Karpas-422 (cell line): ENCODE data around the gene FNTB. TPM values are rescaled to one million over a fixed set of nuclear protein-coding genes. Genes with fewer than 3 reads are reported as not detected.

ENCODE experiments used
- DNase-seq: peaks from one replicate; pipeline ENCODE4 v3.0.0-alpha.2; 2015
- H2AFZ ChIP-seq: fragments of 200-600 bp; sonication (generic); 2 replicates; pipeline ENCODE4 v1.6.1; 2014; ENCODE audit warnings: antibody characterized with exemption, low read length, mixed read lengths
- H3K27ac ChIP-seq: fragments of 200-600 bp; sonication (generic); 2 replicates; pipeline ENCODE4 v1.5.1; 2014; ENCODE audit warnings: mild to moderate bottlenecking, low read length, moderate library complexity
- H3K27me3 ChIP-seq: fragments of 200-600 bp; sonication (generic); 2 replicates; pipeline ENCODE4 v1.6.1; 2014; ENCODE audit warnings: low read length, mixed read lengths
- H3K36me3 ChIP-seq: fragments of 200-600 bp; sonication (generic); 2 replicates; pipeline ENCODE4 v1.6.1; 2014; ENCODE audit warnings: low read length, mixed read lengths; ENCODE audit not compliant: insufficient read depth
- H3K4me1 ChIP-seq: fragments of 200-600 bp; sonication (generic); 2 replicates; pipeline ENCODE4 v1.6.1; 2014; ENCODE audit warnings: mild to moderate bottlenecking, low read length, mixed read lengths
- H3K4me2 ChIP-seq: fragments of 200-600 bp; sonication (generic); 2 replicates; pipeline ENCODE4 v1.6.1; 2014; ENCODE audit warnings: low read length, low read depth, mild to moderate bottlenecking; ENCODE audit not compliant: poor library complexity, severe bottlenecking
- H3K4me3 ChIP-seq: fragments of 200-600 bp; sonication (generic); 2 replicates; pipeline ENCODE4 v1.5.1; 2014; ENCODE audit warnings: mild to moderate bottlenecking, antibody characterized with exemption, low read length, mixed read lengths
- H3K79me2 ChIP-seq: fragments of 200-600 bp; sonication (generic); 2 replicates; pipeline ENCODE4 v1.6.1; 2014; ENCODE audit warnings: mild to moderate bottlenecking, low read length, mixed read lengths
- H3K9ac ChIP-seq: fragments of 200-600 bp; sonication (generic); 2 replicates; pipeline ENCODE4 v1.6.0; 2014; ENCODE audit warnings: low read length
- H3K9me2 ChIP-seq: fragments of 200-600 bp; sonication (generic), shearing (Covaris generic); replicated peaks from 2 replicates; pipeline ENCODE4 v1.6.0; 2014; ENCODE audit warnings: mild to moderate bottlenecking, low read length, moderate library complexity; ENCODE audit not compliant: insufficient read depth
- H3K9me3 ChIP-seq: fragments of 300-700, 200-600 bp; sonication (generic); 2 replicates; pipeline ENCODE4 v1.6.1; 2014; ENCODE audit warnings: low read length, mixed read lengths
- H4K20me1 ChIP-seq: fragments of 200-600 bp; sonication (generic); 2 replicates; pipeline ENCODE4 v1.6.1; 2014; ENCODE audit warnings: mild to moderate bottlenecking, antibody characterized with exemption, low read length, low read depth; ENCODE audit not compliant: insufficient read depth
- total RNA-seq: library from RNA; depleted of rRNA; stranded (reverse); fragments of >200 nt; shearing (Covaris generic); gene quantifications from 2 replicates; pipeline ENCODE4 v1.2.3, GENCODE V29; 2014; ENCODE audit warnings: low replicate concordance; rRNA removed

Gene FNTB
- total RNA-seq, result 15.2 and 16.0 TPM in 2 replicates

- peak within 1 kb of the TSS; percentile 87 for H3K4me2 ChIP-seq
- H3K4me3 ChIP-seq, result peak within 1 kb of the TSS; percentile 87
- no peaks in the 10 kb centered on the region; the same call in 1 of the 2 replicates for H4K20me1 ChIP-seq
- peak; percentile 99 for DNase-seq
- H3K79me2 ChIP-seq, result peaks cover 48% of the 10 kb centered on the region
- peaks cover 29% of the 10 kb centered on the region for H3K4me1 ChIP-seq
- H3K27ac ChIP-seq, result peak within 1 kb of the TSS; percentile 64
- no peaks in the 10 kb centered on the region for H3K36me3 ChIP-seq
- peak within 1 kb of the TSS; percentile 89 for H2AFZ ChIP-seq
- H3K27me3 ChIP-seq, result no peaks in the 10 kb centered on the region
- no peaks in the 10 kb centered on the region for H3K9me2 ChIP-seq
- H3K9ac ChIP-seq, result peak within 1 kb of the TSS; percentile 83
- H3K9me3 ChIP-seq, result no peaks in the 10 kb centered on the region
These were observed at the start of gene FNTB for GRCh38 chr14:64986648-64987437. Gene FNTB (plus strand): TSS chr14:64986895. CDS start chr14:64986954, 59 bp downstream.

- H3K4me1 ChIP-seq, result no peaks in the 10 kb centered on the region
- H3K27me3 ChIP-seq, result no peaks in the 10 kb centered on the region
- no peak overlapping the region for H3K4me2 ChIP-seq
- no peaks in the 10 kb centered on the region for H3K9me3 ChIP-seq
- H3K9me2 ChIP-seq, result no peaks in the 10 kb centered on the region
- H3K79me2 ChIP-seq, result peaks cover 57% of the 10 kb centered on the region
- no peak overlapping the region for H3K27ac ChIP-seq
- no peak for DNase-seq
- no peak overlapping the region for H3K9ac ChIP-seq
- H2AFZ ChIP-seq, result no peak overlapping the region
- H3K36me3 ChIP-seq, result peaks cover 48% of the 10 kb centered on the region
- no peak overlapping the region for H3K4me3 ChIP-seq
- H4K20me1 ChIP-seq, result no peaks in the 10 kb centered on the region; the same call in 1 of the 2 replicates
These were observed 49.4 kb upstream of the FNTB start for GRCh38 chr14:64937171-64937820.

GRCh38 chr14:64937821-64938193 is 48.9 kb upstream of the FNTB start:
- no peak overlapping the region for H3K9ac ChIP-seq
- H3K36me3 ChIP-seq, result peaks cover 43% of the 10 kb centered on the region
- peaks cover 52% of the 10 kb centered on the region for H3K79me2 ChIP-seq
- no peaks in the 10 kb centered on the region for H3K4me1 ChIP-seq
- H3K27ac ChIP-seq, result no peak overlapping the region
- DNase-seq, result no peak
- H3K27me3 ChIP-seq, result no peaks in the 10 kb centered on the region
- no peak overlapping the region for H2AFZ ChIP-seq
- H3K4me3 ChIP-seq, result no peak overlapping the region
- H3K9me2 ChIP-seq, result no peaks in the 10 kb centered on the region
- H3K4me2 ChIP-seq, result no peak overlapping the region
- H4K20me1 ChIP-seq, result no peaks in the 10 kb centered on the region; the same call in 1 of the 2 replicates
- no peaks in the 10 kb centered on the region for H3K9me3 ChIP-seq

GRCh38 chr14:64938972-64939816 is 47.5 kb upstream of the FNTB start:
- H3K9me2 ChIP-seq, result no peaks in the 10 kb centered on the region
- no peaks in the 10 kb centered on the region for H4K20me1 ChIP-seq
- H3K9ac ChIP-seq, result no peak overlapping the region
- no peak overlapping the region for H2AFZ ChIP-seq
- DNase-seq, result no peak
- H3K79me2 ChIP-seq, result peaks cover 38% of the 10 kb centered on the region
- H3K36me3 ChIP-seq, result peaks cover 29% of the 10 kb centered on the region; the same call in 1 of the 2 replicates
- H3K27ac ChIP-seq, result no peak overlapping the region
- H3K4me2 ChIP-seq, result no peak overlapping the region
- H3K9me3 ChIP-seq, result no peaks in the 10 kb centered on the region
- no peaks in the 10 kb centered on the region for H3K27me3 ChIP-seq
- H3K4me3 ChIP-seq, result no peak overlapping the region
- H3K4me1 ChIP-seq, result no peaks in the 10 kb centered on the region

- Histone ChIP-seq H3K4me1 (no peaks in the 10 kb centered on the region), H3K27me3 (no peaks in the 10 kb centered on the region), H3K4me2 (no peak overlapping the region), H3K9me3 (no peaks in the 10 kb centered on the region), H3K36me3 (peaks cover 23% of the 10 kb centered on the region; the same call in 1 of the 2 replicates), H3K27ac (no peak overlapping the region), H3K9ac (no peak overlapping the region), H3K79me2 (peaks cover 32% of the 10 kb centered on the region), H4K20me1 (no peaks in the 10 kb centered on the region), H3K9me2 (no peaks in the 10 kb centered on the region), H3K4me3 (no peak overlapping the region), H2AFZ (no peak overlapping the region)
- DNase-seq, result no peak
These were observed 46.9 kb upstream of the FNTB start for GRCh38 chr14:64939817-64940190.

GRCh38 chr14:64940336-64940910 is 46.3 kb upstream of the FNTB start:
- Histone ChIP-seq H3K9me3 (no peaks in the 10 kb centered on the region), H3K27ac (no peak overlapping the region), H3K4me2 (no peak overlapping the region), H3K4me3 (no peak overlapping the region), H2AFZ (no peak overlapping the region), H3K79me2 (peaks cover 29% of the 10 kb centered on the region; the same call in 1 of the 2 replicates), H4K20me1 (no peaks in the 10 kb centered on the region), H3K4me1 (no peaks in the 10 kb centered on the region), H3K36me3 (peaks cover 21% of the 10 kb centered on the region; the same call in 1 of the 2 replicates), H3K9me2 (no peaks in the 10 kb centered on the region), H3K9ac (no peak overlapping the region), H3K27me3 (no peaks in the 10 kb centered on the region)
- DNase-seq, result no peak

- Histone ChIP-seq H3K9ac (no peak within 1 kb of the TSS), H3K9me2 (no peaks in the 10 kb centered on the region), H2AFZ (no peak within 1 kb of the TSS), H3K27me3 (no peaks in the 10 kb centered on the region), H3K4me3 (no peak within 1 kb of the TSS), H3K4me1 (no peaks in the 10 kb centered on the region), H3K79me2 (peaks cover 7% of the 10 kb centered on the region; the same call in 1 of the 2 replicates), H3K36me3 (peaks cover 4% of the 10 kb centered on the region; the same call in 1 of the 2 replicates), H3K27ac (no peak within 1 kb of the TSS), H3K4me2 (no peak within 1 kb of the TSS), H3K9me3 (no peaks in the 10 kb centered on the region), H4K20me1 (no peaks in the 10 kb centered on the region)
- DNase-seq, result no peak
These were observed 44.1 kb upstream of the FNTB start, which contains the start of gene GPX2 for GRCh38 chr14:64942531-64943111. Gene GPX2 (minus strand): TSS chr14:64942745. CDS start chr14:64942726, 19 bp downstream.
